ENCODE measurements around the gene IFI30.
"Not testable (repeated sequence)": the region's sequence is repeated elsewhere in the genome, so short reads cannot be mapped to it uniquely, and the experiment has no call there.

Gene IFI30

GRCh38 chr19:18202397-18202777, 28.8 kb downstream of the IFI30 start:
- peak in 2 of 51 donors; percentile 18 to 22 for DNase-seq

GRCh38 chr19:18202778-18203407, 29.3 kb downstream of the IFI30 start:
- peak in 31 of 51 donors; percentile 5 to 64 (median 40) for DNase-seq

- peak in 24 of 51 donors; percentile 45 to 78 (median 53) for DNase-seq
Measured at GRCh38 chr19:18203408-18203862, 29.8 kb downstream of the IFI30 start.

GRCh38 chr19:18203863-18204393, 30.3 kb downstream of the IFI30 start, which contains the start of gene RAB3A:
TSS of gene RAB3A (minus strand) at chr19:18204042. CDS start at chr19:18202740, 1,302 bp downstream.
- DNase-seq = peak; percentile 75 to 100 (median 99)

- peak in 23 of 51 donors; percentile 5 to 75 (median 58) for DNase-seq
Measured at GRCh38 chr19:18204394-18205199, 31.0 kb downstream of the IFI30 start.

GRCh38 chr19:18205200-18205892, 31.7 kb downstream of the IFI30 start:
- DNase-seq = peak in 48 of 51 donors; percentile 21 to 85 (median 56)

- DNase-seq = no peak
Measured at GRCh38 chr19:18206018-18206417, 32.4 kb downstream of the IFI30 start.

GRCh38 chr19:18208098-18208951, 34.7 kb downstream of the IFI30 start:
- DNase-seq = peak in 6 of 51 donors; percentile 2 to 33 (median 18)

- DNase-seq = not testable (repeated sequence)
Measured at GRCh38 chr19:18209912-18210311, 36.3 kb downstream of the IFI30 start.

- no peak for DNase-seq
Measured at GRCh38 chr19:18211683-18212082, 38.1 kb downstream of the IFI30 start.

- no peak for DNase-seq
Measured at GRCh38 chr19:18214779-18215433, 41.3 kb downstream of the IFI30 start.

GRCh38 chr19:18216789-18217188, 43.2 kb downstream of the IFI30 start:
- no peak for DNase-seq

GRCh38 chr19:18218159-18218558, 44.5 kb downstream of the IFI30 start:
- DNase-seq = no peak

- DNase-seq = no peak
Measured at GRCh38 chr19:18218600-18218999, 45.0 kb downstream of the IFI30 start.

- DNase-seq = no peak
Measured at GRCh38 chr19:18219911-18220631, 46.5 kb downstream of the IFI30 start.

GRCh38 chr19:18220632-18221275, 47.1 kb downstream of the IFI30 start:
- DNase-seq = no peak

GRCh38 chr19:18221815-18222725, 48.5 kb downstream of the IFI30 start:
- no peak for DNase-seq

All from hypothalamus (tissue), 51 donors.